HepG2 (cell line): ENCODE results near the gene NAP1L4. TPM values are rescaled to one million over a fixed set of nuclear protein-coding genes. Genes with fewer than 3 reads are reported as not detected.
A peak's percentile ranks its signal among the peaks of the same experiment; 100 is the strongest.

Experiments used
- CEBPB ChIP-seq: IDR thresholded peaks from 2 replicates; pipeline ENCODE4 v1.6.1; 2011; ENCODE audit warnings: low read depth, low read length, improper control_type of control experiment, borderline replicate concordance
- DRAP1 ChIP-seq: IDR thresholded peaks from 2 replicates; pipeline ENCODE4 v1.6.1; 2016; ENCODE audit warnings: missing genetic modification reagents, missing compliant biosample characterization
- FOXA1 ChIP-seq, 2 experiments: fragments of 450-650 bp in 1 of 2; sonication (generic) in 1 of 2; formaldehyde crosslinking in 1 of 2; IDR thresholded peaks; 2 replicates each; pipeline versions ENCODE4 v1.4.0 to v1.6.1; 2016 to 2020; ENCODE audit warnings: missing genetic modification reagents in 1 of 2
- GLI4 ChIP-seq: sonication (generic); formaldehyde crosslinking; IDR thresholded peaks from 2 replicates; pipeline ENCODE4 v1.5.1; 2020; ENCODE audit warnings: missing genetic modification reagents, mild to moderate bottlenecking, moderate library complexity, borderline replicate concordance
- HIVEP1 ChIP-seq: sonication (generic); formaldehyde crosslinking; IDR thresholded peaks from 2 replicates; pipeline ENCODE4 v1.4.0; 2020; ENCODE audit warnings: mild to moderate bottlenecking, missing genetic modification reagents
- KDM4B ChIP-seq: sonication (generic); formaldehyde crosslinking; IDR thresholded peaks from 2 replicates; pipeline ENCODE4 v1.4.0; 2020; ENCODE audit warnings: missing genetic modification reagents
- PRDM10 ChIP-seq: sonication (generic); formaldehyde crosslinking; IDR thresholded peaks from 2 replicates; pipeline ENCODE4 v1.4.0; 2020; ENCODE audit warnings: low read depth, missing genetic modification reagents
- RBM39 ChIP-seq: fragments of 200-400 bp; formaldehyde crosslinking; IDR thresholded peaks from one replicate; pipeline ENCODE4 v1.6.1; 2018; ENCODE audit warnings: antibody characterized with exemption, mild to moderate bottlenecking, low read depth, low read length; ENCODE audit not compliant: poor library complexity, severe bottlenecking
- TBX2 ChIP-seq: sonication (generic); formaldehyde crosslinking; IDR thresholded peaks from 2 replicates; pipeline ENCODE4 v1.5.0; 2020; ENCODE audit warnings: missing genetic modification reagents, mild to moderate bottlenecking, borderline replicate concordance
- ZNF629 ChIP-seq: sonication (generic); formaldehyde crosslinking; conservative IDR thresholded peaks from 2 replicates; pipeline ENCODE4 v1.5.0; 2020; ENCODE audit warnings: missing genetic modification reagents
- ZNF646 ChIP-seq: sonication (generic); formaldehyde crosslinking; IDR thresholded peaks from 2 replicates; pipeline ENCODE4 v1.9.0; 2021; ENCODE audit warnings: mild to moderate bottlenecking, missing genetic modification reagents
- ZNF7 ChIP-seq: IDR thresholded peaks from 2 replicates; pipeline ENCODE4 v1.6.1; 2016; ENCODE audit warnings: missing biosample characterization, missing genetic modification reagents
- ZNF768 ChIP-seq: sonication (generic); formaldehyde crosslinking; IDR thresholded peaks from 2 replicates; pipeline ENCODE4 v1.4.0; 2020; ENCODE audit warnings: missing genetic modification reagents
- polyA plus RNA-seq, 8 experiments: library from polyadenylated mRNA; depleted of rRNA in 3 of 8; stranded (reverse) in 7 of 8; unstranded in 1 of 8; fragments of >200 nt; fragmentation: Illumina TruSeq in 4 of 8; extraction: Trizol in 4 of 8; gene quantifications; 2 replicates each; pipeline versions ENCODE4 v1.2.1 to v1.2.3, GENCODE V29; 2011 to 2016; ENCODE audit warnings: low read depth in 4 of 8, missing spikeins in 1 of 8, mixed read lengths in 1 of 8; ENCODE audit not compliant: insufficient read depth in 1 of 8
- total RNA-seq, 5 experiments: library from RNA; depleted of rRNA; stranded (reverse); fragments of >200 nt; fragmentation: Illumina TruSeq; extraction: Trizol; gene quantifications; 2 replicates each; pipeline ENCODE4 v1.2.3, GENCODE V29; 2016; ENCODE audit warnings: low read depth in 1 of 5
- TF ChIP-seq, protein P1 (sequence below): sonication (generic); formaldehyde crosslinking; IDR thresholded peaks from 2 replicates; pipeline ENCODE4 v1.5.1; 2020; ENCODE audit warnings: mild to moderate bottlenecking, missing genetic modification reagents, borderline replicate concordance

NAP1L4 gene
- total and polyA plus RNA-seq, 2 of the 13 experiments (the other 11 are each of a cell fraction or from before 2014, with no cell fraction given) = 64.0 to 186 TPM

DNA sequence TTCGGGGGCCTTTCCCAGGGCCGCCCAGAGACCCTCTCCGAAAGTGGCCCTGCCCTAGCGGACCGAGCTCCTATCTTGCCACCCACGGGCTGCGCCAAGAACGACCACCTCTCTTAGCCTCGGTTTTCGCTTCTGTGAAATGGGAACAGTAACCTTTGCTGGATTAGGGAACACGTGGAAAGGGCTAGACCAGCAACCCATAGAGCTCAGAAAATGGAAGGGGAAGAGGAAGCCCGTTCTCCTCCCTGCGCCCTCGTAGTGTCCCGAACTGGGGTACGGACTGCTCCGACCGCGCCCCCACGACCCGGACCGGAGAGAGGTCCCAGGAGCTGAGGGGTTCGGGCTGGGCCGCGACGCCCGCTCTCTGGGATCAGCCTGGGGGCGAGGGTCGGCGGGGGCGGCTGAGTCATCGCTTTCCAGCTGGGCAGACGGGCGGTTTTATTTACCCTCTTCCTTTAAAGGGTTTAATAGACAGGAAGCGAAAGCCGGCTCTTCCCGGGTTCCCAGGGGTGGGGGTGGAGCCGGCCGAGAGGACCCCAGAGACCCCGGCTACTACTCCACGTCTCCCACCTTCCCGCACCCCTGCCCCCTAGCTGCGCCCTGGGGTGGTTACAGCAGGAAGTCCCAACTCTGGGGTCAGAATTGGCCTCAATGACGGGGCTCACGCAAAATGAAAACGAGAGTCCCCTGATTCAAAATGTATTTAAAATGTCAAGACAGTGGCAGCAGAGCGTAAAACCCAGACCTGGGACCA lies 62.0 kb downstream of the NAP1L4 start (continued):
- TF ChIP-seq PRDM10 (CRISPR knock-in tag) (no peak), CEBPB (no peak), HIVEP1 (no peak), FOXA1 (IDR thresholded peaks at IDR 0.05) (no peak), FOXA1 (CRISPR knock-in tag; IDR thresholded peaks at IDR 0.05) (peak; percentile 24; the same call in 1 of the 2 replicates), RBM39 (peak; percentile 69), GLI4 (no peak), DRAP1 (no peak), ZNF646 (no peak), TBX2 (CRISPR knock-in tag) (0 out of 2 replicates have a peak, but pooled peaks have one; percentile 0), ZNF768 (peak; percentile 52; the same call in 1 of the 2 replicates), ZNF7 (no peak), KDM4B (CRISPR knock-in tag) (no peak), ZNF629 (CRISPR knock-in tag) (peak; percentile 97)
- TF ChIP-seq, protein P1, sequence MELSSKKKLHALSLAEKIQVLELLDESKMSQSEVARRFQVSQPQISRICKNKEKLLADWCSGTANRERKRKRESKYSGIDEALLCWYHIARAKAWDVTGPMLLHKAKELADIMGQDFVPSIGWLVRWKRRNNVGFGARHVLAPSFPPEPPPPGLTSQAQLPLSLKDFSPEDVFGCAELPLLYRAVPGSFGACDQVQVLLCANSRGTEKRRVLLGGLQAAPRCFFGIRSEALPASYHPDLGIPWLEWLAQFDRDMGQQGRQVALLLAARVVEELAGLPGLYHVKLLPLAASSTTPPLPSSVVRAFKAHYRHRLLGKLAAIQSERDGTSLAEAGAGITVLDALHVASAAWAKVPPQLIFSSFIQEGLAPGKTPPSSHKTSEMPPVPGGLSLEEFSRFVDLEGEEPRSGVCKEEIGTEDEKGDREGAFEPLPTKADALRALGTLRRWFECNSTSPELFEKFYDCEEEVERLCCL = no peak
